MCF 10A (cell line): ENCODE data around the gene BIN1. TPM values are rescaled to one million over a fixed set of nuclear protein-coding genes. Genes with fewer than 3 reads are reported as not detected.

Experiments used
- BruUV-seq: library from RNA; stranded (reverse); fragments of 400-500 nt; replicated peaks from 2 replicates; lab custom pipeline; 2021; lab: Mats Ljungman, UMichigan
- CTCF ChIA-PET: fragments of 300-600 bp; sonication (Branson Sonifier 250); formaldehyde crosslinking; extraction: SDS; loops from one replicate; lab custom pipeline; 2021; ENCODE audit warnings: antibody characterized with exemption, inconsistent platforms; lab: Yijun Ruan, JAX
- POLR2A ChIA-PET: fragments of 300-600, 350-650 bp; sonication (Branson Sonifier 250); formaldehyde crosslinking; extraction: SDS; loops from one replicate; lab custom pipeline; 2020; ENCODE audit warnings: antibody characterized with exemption, inconsistent platforms; lab: Yijun Ruan, JAX
- DNase-seq: peaks from one replicate; pipeline ENCODE4 v3.0.0-alpha.2; 2018; ENCODE audit not compliant: unreplicated experiment
- H3K27ac Mint-ChIP-seq: one replicate; pipeline ENCODE4 v1.8.0; 2022; ENCODE audit warnings: mild to moderate bottlenecking, low read depth, mixed read lengths; ENCODE audit not compliant: unreplicated experiment
- H3K27me3 Mint-ChIP-seq: one replicate; pipeline ENCODE4 v1.8.0; 2022; ENCODE audit warnings: mixed read lengths; ENCODE audit not compliant: insufficient read depth, unreplicated experiment
- H3K36me3 Mint-ChIP-seq: one replicate; pipeline ENCODE4 v1.8.0; 2022; ENCODE audit warnings: mild to moderate bottlenecking, moderate library complexity, mixed read lengths; ENCODE audit not compliant: insufficient read depth, unreplicated experiment
- H3K4me1 Mint-ChIP-seq: one replicate; pipeline ENCODE4 v1.8.0; 2022; ENCODE audit warnings: mixed read lengths; ENCODE audit not compliant: insufficient read depth, unreplicated experiment
- H3K4me3 Mint-ChIP-seq: one replicate; pipeline ENCODE4 v1.8.0; 2022; ENCODE audit warnings: mild to moderate bottlenecking, moderate library complexity, mixed read lengths; ENCODE audit not compliant: unreplicated experiment
- H3K9me3 Mint-ChIP-seq: one replicate; pipeline ENCODE4 v1.8.0; 2022; ENCODE audit warnings: mixed read lengths; ENCODE audit not compliant: unreplicated experiment
- CTCF ChIP-seq: fragments of 200-600 bp; IDR thresholded peaks from one replicate; pipeline ENCODE4 v1.8.0; 2022; ENCODE audit warnings: antibody characterized with exemption, mild to moderate bottlenecking; ENCODE audit not compliant: unreplicated experiment
- intact Hi-C: fragments of 100-400 bp; cut with micrococcal nuclease; formaldehyde crosslinking; loops from 2 replicates; pipeline ENCODE4 v1.14.1; 2022
- total RNA-seq: library from RNA; stranded (reverse); gene quantifications from 2 replicates; pipeline ENCODE4 v1.2.3, GENCODE V29; 2022

Gene BIN1
- total RNA-seq, 1 experiment from 2014 or later: 29.6 TPM

- BruUV-seq: no TSS peak
- intact Hi-C loops: no loop called here
- ChIA-PET CTCF (interaction anchor here (1.0 to 1.5 kb wide), 2 partner anchors 75 to 150 kb away, joined by 3 to 6 read pairs; no protein-coding TSS in a partner anchor), POLR2A (no interaction called here)
- DNase-seq: no peak
- TF ChIP-seq CTCF: no peak
- Mint-ChIP-seq H3K36me3 (no peaks in the 10 kb centered on the region), H3K4me1 (no peaks in the 10 kb centered on the region), H3K9me3 (no peaks in the 10 kb centered on the region), H3K27me3 (no peaks in the 10 kb centered on the region), H3K4me3 (no peak overlapping the region), H3K27ac (no peak overlapping the region)
These were observed 59.9 kb downstream of the BIN1 start for GRCh38 chr2:127047054-127047453.

DNA sequence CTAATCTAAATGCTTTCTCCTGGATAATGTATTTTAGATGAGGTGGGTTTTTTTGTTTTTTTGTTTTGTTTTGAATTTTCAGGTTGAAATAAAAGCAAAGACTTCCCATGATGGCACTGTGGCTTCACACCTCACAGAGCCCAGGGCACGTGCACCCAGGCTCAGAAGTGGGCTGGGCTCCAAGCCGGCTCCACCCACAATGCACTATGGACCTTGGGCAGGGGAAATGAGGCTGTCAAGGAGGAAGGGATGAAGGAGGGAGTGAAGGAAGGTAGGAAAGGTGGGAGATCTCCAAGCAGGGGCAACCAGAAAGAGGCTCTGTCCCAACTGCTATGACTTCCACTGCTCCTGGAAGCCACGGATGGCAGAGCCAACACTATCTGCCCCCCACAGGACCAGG, 60.4 kb downstream of the BIN1 start:
- no peak overlapping the region for H3K27ac Mint-ChIP-seq
- POLR2A ChIA-PET: no interaction called here

DNA sequence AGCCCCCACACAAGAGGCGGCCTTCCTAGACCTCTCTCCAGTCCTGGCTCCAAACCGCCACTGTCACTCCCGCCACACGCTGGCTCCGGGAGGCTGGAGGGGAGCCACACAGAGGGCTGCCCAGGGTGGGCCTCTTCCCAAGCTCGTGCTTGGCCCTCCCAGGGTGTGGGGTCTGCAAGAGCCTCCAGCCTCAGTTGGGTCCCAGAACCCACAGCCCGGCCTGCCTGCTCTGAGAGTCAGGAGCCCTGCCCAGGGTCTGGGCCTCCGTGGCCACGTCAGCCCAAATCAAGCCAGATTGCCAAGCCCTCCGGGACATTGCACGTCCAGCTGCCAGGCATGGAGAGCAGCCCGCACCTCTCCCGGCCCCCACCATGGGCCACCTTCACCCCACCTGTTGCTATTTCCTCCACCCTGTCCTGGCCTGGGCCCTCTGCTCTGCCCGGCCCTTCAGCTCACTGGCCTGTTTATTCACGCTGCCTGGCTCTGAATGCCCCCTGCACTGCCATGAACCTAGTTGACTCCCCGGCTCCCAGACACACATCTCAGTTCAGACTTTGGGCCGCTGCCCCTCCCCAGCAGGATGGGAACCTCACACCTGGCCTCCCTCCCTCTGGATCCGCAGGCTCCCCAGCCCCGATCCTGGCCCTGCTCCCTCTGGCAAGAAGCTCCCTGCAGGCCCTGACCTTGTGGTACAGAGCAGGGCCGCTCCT, 61.0 kb downstream of the BIN1 start:
- H3K27ac Mint-ChIP-seq: no peak overlapping the region
- intact Hi-C loops: no loop called here
- H3K36me3 Mint-ChIP-seq: no peaks in the 10 kb centered on the region
- TF ChIP-seq CTCF: no peak
- POLR2A ChIA-PET: no interaction called here
- CTCF ChIA-PET: interaction anchor here (1.7 kb wide), 1 partner anchor 74 kb away, joined by 8 read pairs; no protein-coding TSS in a partner anchor
- no peaks in the 10 kb centered on the region for H3K27me3 Mint-ChIP-seq
- H3K9me3 Mint-ChIP-seq: no peaks in the 10 kb centered on the region
- no peak overlapping the region for H3K4me3 Mint-ChIP-seq
- no peaks in the 10 kb centered on the region for H3K4me1 Mint-ChIP-seq
- no TSS peak for BruUV-seq
- DNase-seq: no peak

More for the DNA sequence above, 60.4 kb downstream of the BIN1 start:
- no TSS peak for BruUV-seq
- Mint-ChIP-seq H3K36me3 (no peaks in the 10 kb centered on the region), H3K4me1 (no peaks in the 10 kb centered on the region), H3K9me3 (no peaks in the 10 kb centered on the region), H3K27me3 (no peaks in the 10 kb centered on the region), H3K4me3 (no peak overlapping the region)
- intact Hi-C loops: no loop called here
- TF ChIP-seq CTCF: no peak
- no peak for DNase-seq
- CTCF ChIA-PET: interaction anchor here (1.0 kb wide), 1 partner anchor 151 kb away, joined by 3 read pairs; no protein-coding TSS in a partner anchor

DNA sequence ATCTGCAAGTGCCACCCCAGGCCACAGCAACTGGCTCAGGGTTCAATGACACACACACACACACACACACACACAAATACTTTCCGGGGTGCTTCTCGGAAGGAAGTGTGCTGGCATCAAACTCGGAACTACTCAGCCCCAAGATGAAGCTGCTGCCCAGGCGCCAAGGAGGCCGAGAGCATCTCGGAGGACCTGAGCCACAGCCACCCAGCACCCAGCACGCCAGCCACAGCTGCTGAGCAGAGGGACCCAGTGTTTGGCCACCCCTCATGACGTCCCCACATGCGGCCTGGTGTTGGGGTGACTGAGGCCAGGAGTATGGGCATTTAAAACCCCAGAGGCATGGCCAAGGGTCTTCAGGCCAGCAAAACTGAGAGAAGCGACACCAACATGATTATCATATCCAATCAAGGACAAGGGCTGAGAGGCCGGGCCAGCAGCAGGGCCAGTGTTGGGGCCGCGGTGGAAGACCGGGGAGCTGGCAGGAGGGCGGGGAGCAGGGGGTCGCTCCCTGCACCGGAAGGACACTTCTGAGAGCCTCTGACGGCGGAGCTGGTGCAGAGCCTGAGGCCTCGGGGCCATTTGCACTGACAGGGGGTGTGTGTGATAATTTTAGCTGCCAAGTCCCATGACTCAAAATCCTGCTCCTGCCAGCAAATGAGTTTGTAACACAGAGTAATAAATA, 61.8 kb downstream of the BIN1 start:
- BruUV-seq: no TSS peak

More for the DNA sequence above, 61.8 kb downstream of the BIN1 start:
- H3K4me1 Mint-ChIP-seq: no peaks in the 10 kb centered on the region
- H3K27me3 Mint-ChIP-seq: no peaks in the 10 kb centered on the region
- DNase-seq: no peak
- H3K36me3 Mint-ChIP-seq: no peaks in the 10 kb centered on the region
- ChIA-PET CTCF (interaction anchor here (1.7 kb wide), 1 partner anchor 74 kb away, joined by 8 read pairs; no protein-coding TSS in a partner anchor), POLR2A (no interaction called here)
- no peaks in the 10 kb centered on the region for H3K9me3 Mint-ChIP-seq
- no peak overlapping the region for H3K4me3 Mint-ChIP-seq
- no peak for TF ChIP-seq CTCF
- no peak overlapping the region for H3K27ac Mint-ChIP-seq
- intact Hi-C loops: loop anchor here (5.0 kb wide), 1 partner anchor 803 kb away; no protein-coding TSS in a partner anchor
